ENCODE data around the gene MYO1D.
A peak's percentile ranks its signal among the peaks of the same experiment; 100 is the strongest.

DNA sequence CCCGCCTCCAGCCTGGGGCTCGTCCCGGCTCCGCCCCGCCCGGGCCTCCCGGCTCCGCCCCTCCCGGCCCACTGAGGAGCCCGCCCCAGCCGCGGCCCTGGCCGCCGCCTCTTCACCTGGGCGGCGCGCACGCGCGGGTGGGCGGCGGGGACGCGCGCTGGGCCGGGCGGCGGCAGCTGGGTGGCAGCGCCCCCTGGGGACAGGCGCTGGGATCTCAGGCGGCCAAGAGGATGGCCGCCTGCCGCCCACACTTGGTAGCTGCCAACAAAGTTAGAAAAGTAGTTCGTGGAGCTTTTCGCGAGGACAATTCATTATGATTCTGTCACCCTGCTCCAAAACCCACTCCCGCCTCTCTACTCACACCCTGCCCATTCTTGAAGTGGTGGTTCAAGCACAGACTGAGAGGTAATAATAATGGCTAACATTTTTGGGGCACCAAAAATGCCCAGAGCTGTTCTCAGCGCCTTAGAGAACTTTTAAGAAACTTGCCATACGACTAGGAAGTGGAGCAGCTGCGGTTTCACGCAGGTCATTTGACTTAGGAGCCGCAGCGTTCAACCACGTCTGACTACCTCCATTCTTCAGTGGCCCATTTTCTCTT, 340 bp upstream of the MYO1D start:
- TF ChIP-seq, protein P1, sequence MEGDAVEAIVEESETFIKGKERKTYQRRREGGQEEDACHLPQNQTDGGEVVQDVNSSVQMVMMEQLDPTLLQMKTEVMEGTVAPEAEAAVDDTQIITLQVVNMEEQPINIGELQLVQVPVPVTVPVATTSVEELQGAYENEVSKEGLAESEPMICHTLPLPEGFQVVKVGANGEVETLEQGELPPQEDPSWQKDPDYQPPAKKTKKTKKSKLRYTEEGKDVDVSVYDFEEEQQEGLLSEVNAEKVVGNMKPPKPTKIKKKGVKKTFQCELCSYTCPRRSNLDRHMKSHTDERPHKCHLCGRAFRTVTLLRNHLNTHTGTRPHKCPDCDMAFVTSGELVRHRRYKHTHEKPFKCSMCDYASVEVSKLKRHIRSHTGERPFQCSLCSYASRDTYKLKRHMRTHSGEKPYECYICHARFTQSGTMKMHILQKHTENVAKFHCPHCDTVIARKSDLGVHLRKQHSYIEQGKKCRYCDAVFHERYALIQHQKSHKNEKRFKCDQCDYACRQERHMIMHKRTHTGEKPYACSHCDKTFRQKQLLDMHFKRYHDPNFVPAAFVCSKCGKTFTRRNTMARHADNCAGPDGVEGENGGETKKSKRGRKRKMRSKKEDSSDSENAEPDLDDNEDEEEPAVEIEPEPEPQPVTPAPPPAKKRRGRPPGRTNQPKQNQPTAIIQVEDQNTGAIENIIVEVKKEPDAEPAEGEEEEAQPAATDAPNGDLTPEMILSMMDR (IDR thresholded peaks at IDR 0.05), result peak in 1 of 3 donors; percentile 66
- no peak for TF ChIP-seq POLR2A (IDR thresholded peaks at IDR 0.05)
